Measurements from ENCODE around the gene SLC39A11.

SLC39A11 gene

DNA sequence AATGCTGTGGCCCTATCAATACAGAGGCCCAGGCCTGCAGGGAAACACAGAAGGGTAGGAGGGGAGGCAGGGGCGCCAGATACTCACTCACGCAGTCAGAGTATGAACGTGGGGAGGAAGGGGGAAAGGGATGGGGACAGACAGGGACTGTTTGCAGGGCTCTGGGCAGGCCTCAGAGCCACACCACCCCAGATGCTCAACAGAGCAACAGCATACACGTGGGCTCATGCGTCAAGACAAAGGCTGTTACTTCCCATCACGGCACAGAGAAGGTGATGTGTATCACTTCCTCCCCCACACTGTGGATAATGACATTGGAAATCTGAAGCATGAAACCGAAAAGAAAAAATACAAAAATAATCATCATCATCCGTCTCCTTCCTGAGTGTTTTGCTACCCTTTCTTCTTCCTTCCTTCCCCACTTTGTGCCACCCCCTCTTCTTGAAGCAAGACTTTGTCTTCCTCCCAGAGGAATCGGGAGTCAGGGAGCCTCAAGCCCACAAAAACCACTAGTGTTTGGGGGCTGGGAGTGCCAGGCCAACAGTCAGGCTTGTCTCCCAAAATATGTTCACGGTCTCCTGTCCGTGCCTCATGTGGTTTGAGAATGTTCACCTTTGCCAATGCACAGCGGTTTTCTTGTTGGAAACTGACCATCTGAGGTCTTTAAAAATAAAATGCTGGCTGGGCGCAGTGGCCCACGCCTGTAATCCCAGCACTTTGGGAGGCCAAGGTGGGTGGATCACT is 20.1 kb downstream of the SLC39A11 start:
- no peaks in the 10 kb centered on the region for H3K4me1 ChIP-seq (ENCODE audit: low read length)
- H3K27me3 ChIP-seq (ENCODE audit: low read depth, low read length), result no peaks in the 10 kb centered on the region
- H3K9me3 ChIP-seq (ENCODE audit: insufficient read depth, low read length), result no peaks in the 10 kb centered on the region
- H4K20me1 ChIP-seq (ENCODE audit: insufficient read depth, low read length), result no peaks in the 10 kb centered on the region
- H3K36me3 ChIP-seq (replicated peaks; ENCODE audit: low read depth, low read length), result peaks cover 13% of the 10 kb centered on the region
- H3K79me2 ChIP-seq (ENCODE audit: low read length), result no peaks in the 10 kb centered on the region
- no peak overlapping the region for H3K4me2 ChIP-seq (ENCODE audit: low read length)
- no peak overlapping the region for H3K9ac ChIP-seq (ENCODE audit: low read length)
- no peak overlapping the region for H3K27ac ChIP-seq (ENCODE audit: low read length)
- no peak for TF ChIP-seq EZH2phosphoT487 (IDR thresholded peaks at IDR 0.05; ENCODE audit: low read depth)
- TF ChIP-seq, protein P1, sequence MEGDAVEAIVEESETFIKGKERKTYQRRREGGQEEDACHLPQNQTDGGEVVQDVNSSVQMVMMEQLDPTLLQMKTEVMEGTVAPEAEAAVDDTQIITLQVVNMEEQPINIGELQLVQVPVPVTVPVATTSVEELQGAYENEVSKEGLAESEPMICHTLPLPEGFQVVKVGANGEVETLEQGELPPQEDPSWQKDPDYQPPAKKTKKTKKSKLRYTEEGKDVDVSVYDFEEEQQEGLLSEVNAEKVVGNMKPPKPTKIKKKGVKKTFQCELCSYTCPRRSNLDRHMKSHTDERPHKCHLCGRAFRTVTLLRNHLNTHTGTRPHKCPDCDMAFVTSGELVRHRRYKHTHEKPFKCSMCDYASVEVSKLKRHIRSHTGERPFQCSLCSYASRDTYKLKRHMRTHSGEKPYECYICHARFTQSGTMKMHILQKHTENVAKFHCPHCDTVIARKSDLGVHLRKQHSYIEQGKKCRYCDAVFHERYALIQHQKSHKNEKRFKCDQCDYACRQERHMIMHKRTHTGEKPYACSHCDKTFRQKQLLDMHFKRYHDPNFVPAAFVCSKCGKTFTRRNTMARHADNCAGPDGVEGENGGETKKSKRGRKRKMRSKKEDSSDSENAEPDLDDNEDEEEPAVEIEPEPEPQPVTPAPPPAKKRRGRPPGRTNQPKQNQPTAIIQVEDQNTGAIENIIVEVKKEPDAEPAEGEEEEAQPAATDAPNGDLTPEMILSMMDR (IDR thresholded peaks at IDR 0.05; ENCODE audit: low read depth, low read length), result no peak
- no peak overlapping the region for H2AFZ ChIP-seq (ENCODE audit: low read depth, low read length)
- H3K4me3 ChIP-seq (ENCODE audit: low read length), result no peak overlapping the region

DNA sequence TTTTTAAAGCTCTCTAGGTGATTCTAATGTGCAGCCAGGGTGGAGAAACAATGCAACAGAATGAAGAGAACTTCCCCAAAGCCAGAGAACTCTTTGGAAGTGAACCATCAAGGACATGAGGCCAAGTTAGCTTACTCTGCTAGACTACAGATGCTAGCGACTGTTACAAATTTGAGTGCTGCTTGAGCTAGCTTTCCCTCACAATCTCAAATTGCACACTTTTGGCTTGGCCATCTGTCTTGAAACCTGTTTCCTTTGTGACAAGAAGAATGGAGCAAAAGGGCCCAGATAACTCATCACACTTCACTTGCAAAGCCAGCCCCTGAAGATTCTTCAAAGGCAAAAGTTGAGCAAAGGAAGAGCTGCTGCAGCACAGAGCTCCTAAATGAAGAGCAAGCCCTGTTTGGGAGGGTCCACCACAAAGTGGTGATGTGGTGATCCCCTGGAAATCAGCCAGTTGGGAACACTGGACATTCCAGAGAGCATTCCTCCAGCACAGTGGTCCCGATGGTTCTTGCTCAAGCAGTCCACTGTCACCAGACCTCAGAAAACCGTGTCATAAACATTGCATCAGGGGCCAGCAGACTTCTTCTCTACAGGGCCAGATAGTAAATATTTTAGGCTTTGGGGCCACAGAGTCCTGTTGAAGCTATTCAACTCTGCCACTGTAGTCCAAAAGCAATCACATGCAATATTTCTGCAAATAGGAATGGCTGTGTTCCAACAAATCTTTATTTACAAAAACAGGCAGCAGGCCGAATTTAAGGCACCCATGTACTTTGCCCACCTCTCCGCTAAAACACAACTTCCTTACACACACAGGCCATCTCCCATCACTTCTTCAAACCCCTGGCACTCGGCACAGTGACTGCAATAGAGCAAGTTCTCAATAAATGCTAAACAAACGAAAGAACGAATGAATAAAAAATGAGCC is 21.2 kb downstream of the SLC39A11 start:
- H3K4me2 ChIP-seq (ENCODE audit: low read length), result no peak overlapping the region

DNA sequence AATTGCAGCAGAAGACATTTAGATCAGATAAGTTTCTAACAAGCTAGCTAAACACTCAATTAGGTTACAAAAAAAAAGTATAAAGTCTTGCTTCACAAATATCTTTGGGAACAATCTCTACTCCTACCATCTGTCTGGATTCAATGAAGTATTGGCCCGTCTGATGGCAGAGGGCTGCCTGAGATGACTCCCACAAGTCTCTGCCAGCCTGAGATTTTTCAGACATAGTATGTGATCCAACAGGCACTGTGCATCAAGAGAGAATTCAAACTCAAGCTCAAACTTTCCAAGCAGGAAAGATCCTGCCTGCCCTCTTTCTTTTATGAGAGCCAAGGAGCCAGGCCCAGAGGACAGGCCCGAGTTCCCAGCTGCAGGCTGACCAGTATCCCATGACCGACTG is 22.6 kb downstream of the SLC39A11 start:
- Histone ChIP-seq H3K27ac (ENCODE audit: low read length) (no peak overlapping the region), H3K79me2 (ENCODE audit: low read length) (no peaks in the 10 kb centered on the region), H3K9me3 (ENCODE audit: insufficient read depth, low read length) (no peaks in the 10 kb centered on the region), H4K20me1 (ENCODE audit: insufficient read depth, low read length) (no peaks in the 10 kb centered on the region), H2AFZ (ENCODE audit: low read depth, low read length) (no peak overlapping the region), H3K27me3 (ENCODE audit: low read depth, low read length) (no peaks in the 10 kb centered on the region), H3K36me3 (replicated peaks; ENCODE audit: low read depth, low read length) (peaks cover 19% of the 10 kb centered on the region), H3K9ac (ENCODE audit: low read length) (no peak overlapping the region), H3K4me3 (ENCODE audit: low read length) (no peak overlapping the region), H3K4me1 (ENCODE audit: low read length) (no peaks in the 10 kb centered on the region), H3K4me2 (ENCODE audit: low read length) (no peak overlapping the region)
- TF ChIP-seq EZH2phosphoT487 (IDR thresholded peaks at IDR 0.05; ENCODE audit: low read depth), result no peak
- TF ChIP-seq, protein P1 (IDR thresholded peaks at IDR 0.05; ENCODE audit: low read depth, low read length), result no peak

More for the DNA sequence above, 21.2 kb downstream of the SLC39A11 start:
- Histone ChIP-seq H2AFZ (ENCODE audit: low read depth, low read length) (no peak overlapping the region), H3K9me3 (ENCODE audit: insufficient read depth, low read length) (no peaks in the 10 kb centered on the region), H3K79me2 (ENCODE audit: low read length) (no peaks in the 10 kb centered on the region), H3K4me1 (ENCODE audit: low read length) (no peaks in the 10 kb centered on the region), H3K27ac (ENCODE audit: low read length) (no peak overlapping the region), H3K9ac (ENCODE audit: low read length) (no peak overlapping the region), H4K20me1 (ENCODE audit: insufficient read depth, low read length) (no peaks in the 10 kb centered on the region), H3K4me3 (ENCODE audit: low read length) (no peak overlapping the region), H3K36me3 (replicated peaks; ENCODE audit: low read depth, low read length) (peaks cover 19% of the 10 kb centered on the region), H3K27me3 (ENCODE audit: low read depth, low read length) (no peaks in the 10 kb centered on the region)
- no peak for TF ChIP-seq EZH2phosphoT487 (IDR thresholded peaks at IDR 0.05; ENCODE audit: low read depth)
- TF ChIP-seq, protein P1 (IDR thresholded peaks at IDR 0.05; ENCODE audit: low read depth, low read length), result no peak

DNA sequence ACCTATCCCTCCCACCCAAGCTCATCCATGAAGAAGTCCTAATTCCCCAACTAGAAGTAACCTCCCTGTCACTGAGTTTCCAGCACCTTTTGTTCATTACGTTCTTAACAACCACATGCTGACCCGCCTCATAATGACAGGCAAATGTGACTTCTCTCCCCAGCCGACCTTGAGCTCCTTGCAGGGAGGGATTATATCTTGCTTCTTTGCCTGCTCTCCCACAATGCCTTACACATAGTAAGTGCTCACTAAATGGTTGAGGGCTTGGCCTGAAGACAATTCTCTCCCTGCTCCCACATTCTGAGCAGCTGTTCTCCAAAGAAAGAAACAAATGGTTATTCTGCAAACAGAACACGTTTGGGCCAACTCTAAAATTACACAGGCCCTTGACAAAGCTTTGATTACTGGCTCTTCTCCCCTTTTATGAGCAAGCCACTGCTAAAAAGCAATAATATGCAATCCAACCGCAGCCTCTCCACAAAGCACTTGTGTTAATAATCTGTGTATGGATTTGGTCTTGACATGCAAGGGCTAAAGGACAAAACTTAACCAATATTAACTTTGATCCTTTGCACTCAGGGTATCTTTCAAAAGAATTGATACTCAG is 23.2 kb downstream of the SLC39A11 start:
- H3K4me3 ChIP-seq (ENCODE audit: low read length), result no peak overlapping the region
- no peak overlapping the region for H3K4me2 ChIP-seq (ENCODE audit: low read length)
- H3K36me3 ChIP-seq (replicated peaks; ENCODE audit: low read depth, low read length), result peaks cover 19% of the 10 kb centered on the region
- H4K20me1 ChIP-seq (ENCODE audit: insufficient read depth, low read length), result no peaks in the 10 kb centered on the region
- no peaks in the 10 kb centered on the region for H3K79me2 ChIP-seq (ENCODE audit: low read length)
- no peak for TF ChIP-seq EZH2phosphoT487 (IDR thresholded peaks at IDR 0.05; ENCODE audit: low read depth)
- TF ChIP-seq, protein P1 (IDR thresholded peaks at IDR 0.05; ENCODE audit: low read depth, low read length), result no peak
- no peaks in the 10 kb centered on the region for H3K4me1 ChIP-seq (ENCODE audit: low read length)
- H3K27me3 ChIP-seq (ENCODE audit: low read depth, low read length), result no peaks in the 10 kb centered on the region
- no peak overlapping the region for H3K9ac ChIP-seq (ENCODE audit: low read length)
- no peaks in the 10 kb centered on the region for H3K9me3 ChIP-seq (ENCODE audit: insufficient read depth, low read length)
- no peak overlapping the region for H3K27ac ChIP-seq (ENCODE audit: low read length)
- no peak overlapping the region for H2AFZ ChIP-seq (ENCODE audit: low read depth, low read length)

Data from OCI-LY3 (cell line).